ENCODE results near the gene RND2.
"Not testable (repeated sequence)": the region's sequence is repeated elsewhere in the genome, so short reads cannot be mapped to it uniquely, and the experiment has no call there.

The RND2 gene

DNA sequence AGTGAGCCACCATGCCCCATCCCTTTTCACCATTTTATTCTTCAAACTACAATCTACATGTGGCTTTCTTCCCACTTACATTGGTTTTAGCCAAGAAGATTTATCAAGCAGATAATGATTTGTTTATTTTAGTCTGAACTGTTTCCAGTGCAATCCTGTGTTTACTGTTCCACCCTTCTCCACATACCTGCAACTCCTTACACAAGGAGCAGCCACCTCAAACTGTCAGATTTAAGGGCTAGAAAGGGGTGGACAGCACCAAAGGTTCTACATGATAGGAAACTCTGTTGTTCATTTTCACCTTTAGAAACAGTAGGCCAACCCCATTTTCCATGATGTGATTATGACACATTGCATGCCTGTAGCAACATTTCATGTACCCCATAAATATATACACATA lies 42.8 kb upstream of the RND2 start:
- DNase-seq (ENCODE audit: extremely low spot score): no peak
- ChIA-PET POLR2A (interaction anchor here (5.0 kb wide), 1 partner anchor 16 kb away, joined by 32 read pairs; the partner anchor contains the start of gene RPL27), CTCF (interaction anchor here (0.7 kb wide), 2 partner anchors 32 to 120 kb away, joined by 3 read pairs; no protein-coding TSS in a partner anchor)
- TF ChIP-seq FOXA1 (IDR thresholded peaks at IDR 0.05) (no peak), SUZ12 (IDR thresholded peaks at IDR 0.05) (no peak), TARDBP (IDR thresholded peaks at IDR 0.05) (no peak)

DNA sequence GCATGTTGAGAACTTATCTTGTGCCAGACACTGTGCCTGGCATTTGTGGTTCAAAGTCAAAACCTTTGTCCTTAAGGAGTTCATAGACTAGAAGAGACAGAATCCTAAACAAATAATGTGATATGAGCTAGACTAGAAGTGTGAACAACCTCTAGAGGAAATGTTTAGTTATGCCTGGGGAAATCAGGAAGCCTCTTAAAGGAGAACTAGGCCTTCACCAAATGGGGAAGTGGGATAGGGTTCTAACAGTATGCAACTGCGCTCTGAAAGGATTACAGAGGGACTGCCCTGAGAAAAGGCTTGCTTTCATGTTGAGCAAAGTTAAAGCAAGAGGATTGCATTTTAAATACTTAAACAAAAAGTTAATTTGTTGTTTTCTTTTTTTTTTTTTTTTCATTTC lies 39.8 kb upstream of the RND2 start:
- TF ChIP-seq FOXK2 (IDR thresholded peaks at IDR 0.05): no peak
- TF ChIP-seq ZNF384 (IDR thresholded peaks at IDR 0.05): no peak
- no peak for TF ChIP-seq SUZ12 (IDR thresholded peaks at IDR 0.05)
- TF ChIP-seq NFRKB (IDR thresholded peaks at IDR 0.05): no peak
- ChIA-PET CTCF (no interaction called here), POLR2A (interaction anchor here (1.1 kb wide), 1 partner anchor 12 kb away, joined by 4 read pairs; the partner anchor contains the start of gene RPL27)
- DNase-seq (ENCODE audit: extremely low spot score): no peak

DNA sequence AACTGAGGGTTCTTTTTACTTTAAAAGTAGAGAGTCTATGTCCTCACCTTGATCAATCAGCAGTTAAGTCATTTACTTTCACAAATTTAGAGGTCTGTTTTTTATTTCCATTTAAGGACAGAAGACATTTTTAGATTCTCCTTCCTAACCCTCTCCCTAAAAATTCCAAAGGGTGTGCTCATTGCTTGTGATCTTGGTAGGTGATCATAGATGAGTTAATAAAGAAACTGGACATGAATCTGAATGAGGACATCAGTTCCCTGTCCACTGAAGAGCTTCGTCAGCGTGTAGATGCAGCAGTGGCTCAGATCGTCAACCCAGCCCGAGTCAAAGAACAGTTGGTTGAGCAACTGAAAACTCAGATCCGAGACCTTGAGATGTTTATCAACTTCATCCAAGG lies 35.9 kb upstream of the RND2 start:
- CTCF ChIA-PET: interaction anchor here (2.5 kb wide), 1 partner anchor 8 kb away, joined by 21 read pairs; the partner anchor contains the start of gene RPL27
- TF ChIP-seq ZNF384 (IDR thresholded peaks at IDR 0.05) (no peak), BHLHE40 (IDR thresholded peaks at IDR 0.05; ENCODE audit: borderline replicate concordance) (no peak), ARNT (IDR thresholded peaks at IDR 0.05) (no peak), NFRKB (IDR thresholded peaks at IDR 0.05) (no peak), FOXM1 (IDR thresholded peaks at IDR 0.05; ENCODE audit: borderline replicate concordance) (no peak), SP1 (IDR thresholded peaks at IDR 0.05) (no peak), ELF4 (IDR thresholded peaks at IDR 0.05) (no peak), FOXK2 (IDR thresholded peaks at IDR 0.05) (no peak), TARDBP (IDR thresholded peaks at IDR 0.05) (no peak), LEF1 (IDR thresholded peaks at IDR 0.05; ENCODE audit: borderline replicate concordance) (no peak), FOXA1 (IDR thresholded peaks at IDR 0.05) (no peak)
- TF ChIP-seq, protein P1, sequence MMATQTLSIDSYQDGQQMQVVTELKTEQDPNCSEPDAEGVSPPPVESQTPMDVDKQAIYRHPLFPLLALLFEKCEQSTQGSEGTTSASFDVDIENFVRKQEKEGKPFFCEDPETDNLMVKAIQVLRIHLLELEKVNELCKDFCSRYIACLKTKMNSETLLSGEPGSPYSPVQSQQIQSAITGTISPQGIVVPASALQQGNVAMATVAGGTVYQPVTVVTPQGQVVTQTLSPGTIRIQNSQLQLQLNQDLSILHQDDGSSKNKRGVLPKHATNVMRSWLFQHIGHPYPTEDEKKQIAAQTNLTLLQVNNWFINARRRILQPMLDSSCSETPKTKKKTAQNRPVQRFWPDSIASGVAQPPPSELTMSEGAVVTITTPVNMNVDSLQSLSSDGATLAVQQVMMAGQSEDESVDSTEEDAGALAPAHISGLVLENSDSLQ (IDR thresholded peaks at IDR 0.05): no peak
- no peak for DNase-seq (ENCODE audit: extremely low spot score)

DNA sequence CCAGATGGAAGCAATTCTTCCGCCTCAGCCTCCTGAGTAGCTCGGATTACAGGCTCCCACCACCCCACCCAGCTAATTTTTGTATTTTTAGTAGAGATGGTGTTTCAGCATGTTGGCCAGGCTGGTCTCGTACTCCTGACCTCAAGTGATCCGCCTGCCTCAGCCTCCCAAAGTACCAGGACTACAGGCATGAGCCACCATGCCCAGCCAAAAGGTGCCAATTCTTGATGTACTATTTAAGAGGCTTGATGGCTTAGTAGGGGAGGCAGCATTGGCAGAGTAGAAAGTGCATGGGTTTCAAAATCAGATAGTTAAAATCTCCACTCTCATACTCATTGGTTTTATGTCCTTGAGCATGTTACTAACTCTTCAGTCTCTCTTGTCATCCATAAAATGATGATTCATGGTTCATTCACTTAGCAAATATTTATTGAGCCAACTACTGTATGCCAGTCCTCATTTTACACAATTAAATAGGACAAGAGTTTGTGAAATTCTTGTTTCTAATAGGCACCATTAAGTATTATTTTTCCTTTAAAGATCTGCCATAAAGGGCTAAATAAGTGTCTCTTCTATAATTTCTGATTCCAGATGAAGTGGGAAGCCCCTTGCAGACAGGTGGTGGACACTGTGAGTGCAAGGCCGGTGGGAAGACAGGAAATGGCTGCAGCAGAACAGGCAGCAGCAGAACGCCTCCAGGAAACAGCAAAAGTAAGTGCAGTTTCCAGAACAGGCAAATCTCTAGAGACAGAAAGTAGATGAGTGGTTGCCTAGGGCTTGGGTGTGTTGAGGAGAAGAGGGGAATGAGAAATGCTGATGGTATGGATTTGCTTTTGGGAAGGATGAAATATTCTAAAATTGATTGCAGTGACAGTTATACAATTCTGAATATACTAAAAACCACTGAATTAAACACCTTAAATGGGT lies 35.0 kb upstream of the RND2 start:
- POLR2A ChIA-PET: interaction anchor here (1.0 kb wide), 1 partner anchor 12 kb away, joined by 3 read pairs; no protein-coding TSS in a partner anchor
- no peak for DNase-seq (ENCODE audit: extremely low spot score)
- CTCF ChIA-PET: no interaction called here
- TF ChIP-seq BHLHE40 (IDR thresholded peaks at IDR 0.05; ENCODE audit: borderline replicate concordance): no peak
- no peak for TF ChIP-seq SUZ12 (IDR thresholded peaks at IDR 0.05)
- no peak for TF ChIP-seq ELF4 (IDR thresholded peaks at IDR 0.05)
- TF ChIP-seq HDGF (IDR thresholded peaks at IDR 0.05; ENCODE audit: borderline replicate concordance): no peak
- no peak for TF ChIP-seq NFRKB (IDR thresholded peaks at IDR 0.05)
- TF ChIP-seq, protein P1 (IDR thresholded peaks at IDR 0.05): no peak
- no peak for TF ChIP-seq CTBP1 (IDR thresholded peaks at IDR 0.05; ENCODE audit: borderline replicate concordance)

More for the DNA sequence above, 35.9 kb upstream of the RND2 start:
- POLR2A ChIA-PET: interaction anchor here (3.0 kb wide), 1 partner anchor 9 kb away, joined by 13 read pairs; the partner anchor contains the start of gene RPL27

DNA sequence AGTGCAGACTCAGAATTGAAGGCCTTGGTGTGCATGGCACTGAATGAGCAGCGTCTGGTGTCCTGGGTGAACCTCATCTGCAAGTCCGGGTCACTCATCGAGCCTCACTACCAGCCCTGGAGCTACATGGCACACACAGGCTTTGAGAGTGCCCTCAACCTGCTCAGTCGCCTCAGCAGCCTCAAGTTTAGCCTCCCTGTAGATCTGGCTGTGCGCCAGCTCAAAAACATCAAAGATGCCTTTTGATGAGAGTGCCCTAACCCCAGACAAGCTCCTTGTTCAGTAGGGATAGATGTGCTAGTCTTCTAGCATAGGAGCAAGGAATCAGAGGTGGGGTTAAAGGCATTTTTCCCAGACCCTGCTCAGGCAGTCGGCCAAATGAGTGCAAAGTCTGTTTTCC lies 33.6 kb upstream of the RND2 start:
- TF ChIP-seq BHLHE40 (IDR thresholded peaks at IDR 0.05; ENCODE audit: borderline replicate concordance): no peak
- TF ChIP-seq SUZ12 (IDR thresholded peaks at IDR 0.05): no peak
- TF ChIP-seq FOXK2 (IDR thresholded peaks at IDR 0.05): no peak
- no peak for TF ChIP-seq ELF4 (IDR thresholded peaks at IDR 0.05)
- no peak for TF ChIP-seq L3MBTL2 (conservative IDR thresholded peaks at IDR 0.05)
- TF ChIP-seq HDGF (IDR thresholded peaks at IDR 0.05; ENCODE audit: borderline replicate concordance): no peak
- no peak for TF ChIP-seq LEF1 (IDR thresholded peaks at IDR 0.05; ENCODE audit: borderline replicate concordance)
- no peak for TF ChIP-seq ZNF384 (IDR thresholded peaks at IDR 0.05)
- no peak for TF ChIP-seq FOXA1 (IDR thresholded peaks at IDR 0.05)
- no peak for TF ChIP-seq ARNT (IDR thresholded peaks at IDR 0.05)
- TF ChIP-seq FOXM1 (IDR thresholded peaks at IDR 0.05; ENCODE audit: borderline replicate concordance): no peak
- ChIA-PET CTCF (no interaction called here), POLR2A (no interaction called here)
- DNase-seq (ENCODE audit: extremely low spot score): no peak

DNA sequence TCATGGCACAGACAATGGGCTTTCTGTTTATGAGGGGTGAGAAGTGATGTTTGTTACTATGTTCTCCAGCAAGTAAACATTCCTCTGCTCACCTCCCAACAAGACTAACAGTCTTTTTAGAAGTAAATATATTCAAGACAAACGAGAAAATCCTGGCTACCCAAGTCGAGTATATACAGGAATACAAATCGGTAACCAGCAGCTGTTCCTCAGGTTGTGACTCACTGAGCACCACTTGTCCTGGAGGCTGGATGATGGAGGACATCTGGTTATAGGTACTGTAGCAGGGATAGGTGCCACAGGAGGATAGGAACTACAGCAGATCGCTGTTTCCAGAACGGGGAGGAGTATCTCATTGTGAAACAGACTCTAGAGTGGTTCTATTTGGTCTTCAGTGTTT lies 32.2 kb upstream of the RND2 start:
- CTCF ChIA-PET: no interaction called here
- DNase-seq (ENCODE audit: extremely low spot score): no peak
- POLR2A ChIA-PET: no interaction called here
- no peak for TF ChIP-seq SP1 (IDR thresholded peaks at IDR 0.05)
- TF ChIP-seq, protein P1 (IDR thresholded peaks at IDR 0.05): no peak
- no peak for TF ChIP-seq FOXK2 (IDR thresholded peaks at IDR 0.05)
- no peak for TF ChIP-seq ELF4 (IDR thresholded peaks at IDR 0.05)
- TF ChIP-seq HDGF (IDR thresholded peaks at IDR 0.05; ENCODE audit: borderline replicate concordance): no peak
- no peak for TF ChIP-seq FOXA1 (IDR thresholded peaks at IDR 0.05)
- no peak for TF ChIP-seq BHLHE40 (IDR thresholded peaks at IDR 0.05; ENCODE audit: borderline replicate concordance)
- TF ChIP-seq TARDBP (IDR thresholded peaks at IDR 0.05): no peak
- no peak for TF ChIP-seq SUZ12 (IDR thresholded peaks at IDR 0.05)
- TF ChIP-seq L3MBTL2 (conservative IDR thresholded peaks at IDR 0.05): no peak
- no peak for TF ChIP-seq CTBP1 (IDR thresholded peaks at IDR 0.05; ENCODE audit: borderline replicate concordance)
- no peak for TF ChIP-seq FOXM1 (IDR thresholded peaks at IDR 0.05; ENCODE audit: borderline replicate concordance)
- no peak for TF ChIP-seq NFRKB (IDR thresholded peaks at IDR 0.05)
- no peak for TF ChIP-seq LEF1 (IDR thresholded peaks at IDR 0.05; ENCODE audit: borderline replicate concordance)
- no peak for TF ChIP-seq ARNT (IDR thresholded peaks at IDR 0.05)
- no peak for TF ChIP-seq ZNF384 (IDR thresholded peaks at IDR 0.05)

DNA sequence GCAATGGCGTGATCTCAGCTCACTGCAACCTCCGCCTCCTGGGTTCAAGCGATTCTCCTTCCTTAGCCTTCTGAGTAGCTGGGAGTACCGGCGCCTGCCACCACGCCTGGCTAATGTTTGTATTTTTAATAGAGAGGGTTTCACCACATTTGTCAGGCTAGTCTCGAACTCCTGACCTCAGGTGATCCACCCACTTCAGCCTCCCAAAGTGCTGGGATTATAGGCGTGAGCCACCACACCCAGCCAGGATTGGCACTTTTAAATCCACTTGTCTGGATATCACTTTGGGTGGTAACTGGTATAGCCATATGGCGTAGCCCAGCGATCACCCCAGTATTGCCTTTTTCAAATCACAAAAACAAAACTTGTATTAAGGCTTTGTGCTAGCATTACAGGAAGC lies 31.1 kb upstream of the RND2 start:
- CTCF ChIA-PET; POLR2A ChIA-PET; DNase-seq (ENCODE audit: extremely low spot score): not testable (repeated sequence)

All from HEK293T (cell line).